Effector CD8-positive, alpha-beta T cell (primary cell): Measurements from ENCODE around the gene EIF2S3B.
A peak's percentile ranks its signal among the peaks of the same experiment; 100 is the strongest.
"Not testable (repeated sequence)": the region's sequence is repeated elsewhere in the genome, so short reads cannot be mapped to it uniquely, and the experiment has no call there.

Experiments
- DNase-seq: peaks from one replicate; lab custom pipeline; 2025; lab: John Stamatoyannopoulos, UW
- total RNA-seq, 4 experiments: gene quantifications; one replicate each; lab custom pipeline; 2026; lab: John Stamatoyannopoulos, UW

Gene EIF2S3B
- total RNA-seq, result 2.3 to 10.1 (median 4.4) reads per million in 4 experiments

DNA sequence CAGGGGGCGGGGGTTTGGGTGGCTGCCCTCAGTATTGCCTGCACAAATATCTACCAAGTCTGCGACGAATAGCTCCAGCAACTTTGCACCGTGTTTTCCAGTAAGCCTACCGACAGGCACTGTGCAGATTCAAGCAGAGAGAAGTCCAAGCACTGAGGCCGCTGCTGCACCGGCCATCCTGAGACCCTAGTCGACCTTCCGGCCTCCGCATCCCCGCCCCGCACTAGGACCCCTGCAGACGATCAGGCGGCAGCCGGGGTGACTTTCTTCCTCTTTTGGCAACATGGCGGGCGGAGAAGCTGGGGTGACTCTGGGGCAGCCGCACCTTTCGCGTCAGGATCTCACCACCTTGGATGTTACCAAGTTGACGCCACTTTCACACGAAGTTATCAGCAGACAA, at the start of gene EIF2S3B:
TSS of gene EIF2S3B (plus strand) at position 271 of the 400 bp plus-strand sequence. CDS start at position 284, 13 bp downstream.
- no peak for DNase-seq

- DNase-seq, result no peak
These were observed 48.8 kb upstream of the EIF2S3B start for GRCh38 chr12:10456856-10457255.

DNA sequence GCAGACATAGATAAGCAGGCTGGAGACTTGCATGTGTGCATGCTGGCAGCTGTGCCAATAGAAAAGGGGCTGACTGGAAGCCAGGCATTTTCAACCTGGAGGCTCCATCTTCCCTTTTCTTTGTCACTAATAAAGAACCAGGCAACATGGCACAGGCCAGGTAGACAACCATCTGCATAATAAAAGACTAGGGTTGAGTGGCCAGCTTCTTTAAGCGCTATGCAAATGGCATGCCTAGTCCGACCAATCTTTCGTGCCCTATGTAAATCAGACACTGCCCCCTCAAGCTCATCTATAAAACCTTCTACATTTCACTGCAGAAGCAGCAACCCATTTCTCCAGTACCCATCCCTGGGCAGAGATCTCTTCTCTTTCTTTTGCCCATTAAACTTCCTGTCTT, 47.9 kb upstream of the EIF2S3B start:
- no peak for DNase-seq

- DNase-seq, result no peak
These were observed 39.4 kb upstream of the EIF2S3B start for GRCh38 chr12:10466311-10466710.

DNA sequence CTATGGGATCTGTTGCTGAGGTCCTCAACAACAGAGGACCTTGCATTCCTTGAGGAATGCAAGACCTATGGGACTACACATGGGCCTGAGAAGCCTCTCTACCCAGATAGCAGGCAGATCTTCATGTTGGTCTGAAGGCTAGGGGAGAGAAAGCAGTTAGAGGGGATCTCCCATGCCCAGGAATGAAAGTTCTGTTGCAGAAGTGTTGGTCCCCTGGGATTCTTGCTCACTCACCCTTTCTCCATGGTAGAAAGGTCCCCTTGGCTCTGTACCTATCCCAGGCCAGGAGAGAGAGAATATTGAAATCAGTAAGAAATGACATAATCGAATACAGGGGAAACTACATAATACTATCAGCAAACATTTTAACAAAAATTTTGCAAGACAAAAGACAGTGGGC, 36.0 kb upstream of the EIF2S3B start:
- no peak for DNase-seq

DNA sequence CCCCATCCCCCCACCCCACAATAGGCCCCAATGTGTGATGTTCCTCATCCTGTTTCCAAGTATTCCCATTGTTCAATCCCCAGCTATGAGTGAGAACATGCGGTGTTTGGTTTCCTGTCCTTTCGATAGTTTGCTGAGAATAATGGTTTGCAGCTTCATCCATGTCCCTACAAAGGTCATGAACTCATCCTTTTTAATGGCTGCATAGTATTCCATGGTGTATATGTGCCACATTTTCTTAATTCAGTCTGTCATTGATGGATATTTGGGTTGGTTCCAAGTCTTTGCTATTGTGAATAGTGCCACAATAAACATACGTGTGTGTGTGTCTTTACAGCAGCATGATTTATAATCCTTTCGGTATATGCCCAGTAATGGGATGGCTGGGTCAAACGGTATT, 32.9 kb upstream of the EIF2S3B start:
- DNase-seq, result not testable (repeated sequence)

- DNase-seq, result not testable (repeated sequence)
These were observed 23.8 kb upstream of the EIF2S3B start for GRCh38 chr12:10481901-10482300.

DNA sequence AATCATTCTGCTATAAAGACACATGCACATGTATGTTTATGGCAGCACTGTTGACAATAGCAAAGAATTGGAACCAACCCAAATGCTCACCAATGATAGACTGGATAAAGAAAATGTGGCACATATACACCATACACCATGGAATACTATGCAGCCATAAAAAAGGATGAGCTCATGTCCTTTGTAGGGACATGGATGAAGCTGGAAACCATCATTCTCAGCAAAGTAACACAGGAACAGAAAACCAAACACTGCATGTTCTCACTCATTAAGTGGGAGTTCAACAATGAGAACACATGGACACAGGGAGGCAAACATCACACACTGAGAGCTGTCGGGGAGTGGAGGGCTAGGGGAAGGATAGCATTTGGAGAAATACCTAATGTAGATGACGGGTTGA, 18.4 kb upstream of the EIF2S3B start:
- not testable (repeated sequence) for DNase-seq

DNA sequence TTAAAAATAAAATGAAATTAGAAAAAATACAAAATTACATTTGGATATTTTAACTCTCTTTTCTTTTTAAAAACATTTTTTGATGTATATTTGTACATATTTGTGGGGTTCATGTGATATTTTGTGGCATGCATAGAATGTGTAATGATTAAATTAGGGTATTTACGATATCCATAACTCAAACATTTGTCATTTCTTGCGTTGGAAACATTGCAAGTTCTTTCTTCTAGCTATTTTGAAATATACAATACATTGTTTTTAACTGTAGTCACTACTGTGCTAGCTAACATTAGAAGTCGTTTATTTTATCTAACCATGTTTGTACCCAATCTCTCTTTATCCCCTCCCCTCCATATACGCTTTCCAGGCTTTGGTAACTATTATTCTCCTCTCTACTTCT, 13.9 kb upstream of the EIF2S3B start:
- DNase-seq, result no peak

DNA sequence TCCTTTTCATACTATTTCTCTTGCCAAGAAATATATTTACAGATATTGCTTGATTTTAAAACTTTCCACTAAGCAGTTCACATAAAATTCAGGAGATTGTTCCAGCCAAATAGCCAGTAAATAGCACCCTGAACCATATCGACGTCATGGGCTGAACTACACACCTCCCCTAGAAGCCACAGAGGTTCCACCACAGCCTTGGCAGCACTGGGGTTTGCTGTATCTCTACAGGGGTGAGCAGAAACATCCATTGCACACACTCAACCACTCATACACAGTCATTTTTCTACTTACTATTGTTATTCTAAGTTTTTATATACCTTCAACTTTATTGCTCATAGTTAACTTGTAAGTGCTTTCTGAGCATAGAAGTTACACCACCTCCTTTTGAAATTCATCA, 8.1 kb upstream of the EIF2S3B start:
- DNase-seq, result peak; percentile 28

DNA sequence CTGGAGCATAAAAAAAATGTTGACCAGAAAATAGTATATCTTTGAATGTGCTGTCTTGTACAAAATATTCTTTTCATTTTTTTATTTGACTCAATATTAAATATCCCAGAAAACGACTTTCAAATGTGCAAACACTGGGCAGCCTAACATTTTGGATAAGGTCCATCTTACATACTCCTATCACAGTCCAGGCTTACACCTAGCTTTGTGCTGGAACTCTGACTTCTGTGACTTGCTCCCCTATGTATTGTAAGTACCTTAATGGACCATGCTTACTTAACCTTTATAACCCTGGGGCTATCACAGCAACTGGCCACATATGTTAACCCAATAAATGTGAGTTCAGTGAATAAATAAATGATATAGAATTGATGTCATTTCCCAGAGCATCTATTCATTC, 7.6 kb upstream of the EIF2S3B start:
- DNase-seq, result no peak

DNA sequence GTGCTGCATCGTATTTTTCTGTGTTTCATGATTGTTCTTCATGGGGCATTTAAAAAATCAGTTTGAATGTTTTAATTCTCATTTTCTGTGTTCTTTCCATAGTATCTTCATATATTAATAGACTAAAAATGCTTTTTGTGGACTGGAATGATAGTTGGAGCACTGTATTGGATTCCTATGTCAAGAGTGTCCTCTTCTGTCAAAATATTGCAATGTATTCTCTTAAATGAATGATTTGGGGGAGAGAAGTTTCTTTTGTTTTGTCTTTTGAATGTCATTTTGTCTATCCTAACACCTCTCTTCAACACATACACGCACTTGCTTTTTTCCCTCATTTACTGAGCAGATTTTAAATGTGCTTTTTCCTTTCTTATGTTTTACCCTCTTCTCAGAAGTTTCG, 4.7 kb upstream of the EIF2S3B start:
- no peak for DNase-seq

- no peak for DNase-seq
These were observed 2.2 kb upstream of the EIF2S3B start for GRCh38 chr12:10503460-10503859.

GRCh38 chr12:10511756-10512355, 6.2 kb downstream of the EIF2S3B start:
- no peak for DNase-seq

GRCh38 chr12:10512798-10513197, 7.1 kb downstream of the EIF2S3B start:
- DNase-seq, result no peak

DNA sequence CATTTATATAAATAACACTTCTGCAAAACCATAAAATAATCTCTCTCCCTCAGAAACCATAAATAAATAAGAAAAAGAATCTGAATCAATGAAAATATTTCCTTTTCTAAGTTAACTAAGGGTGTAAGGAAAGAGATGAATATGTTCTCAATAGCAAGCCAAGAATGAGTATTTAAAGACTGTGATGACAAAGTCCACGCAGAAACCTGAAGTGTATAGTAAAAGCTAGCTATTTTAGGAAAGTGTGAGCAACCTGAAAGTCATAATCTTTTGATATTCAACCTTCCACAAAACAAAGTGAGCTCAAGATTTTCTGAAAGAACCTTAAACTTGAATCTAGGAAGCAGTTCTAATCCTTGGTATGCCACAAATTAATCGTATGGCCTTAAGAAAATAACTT, 15.9 kb downstream of the EIF2S3B start:
- no peak for DNase-seq

GRCh38 chr12:10528174-10528953, 22.7 kb downstream of the EIF2S3B start:
- DNase-seq, result no peak

- no peak for DNase-seq
These were observed 23.9 kb downstream of the EIF2S3B start for GRCh38 chr12:10529603-10530002.

DNA sequence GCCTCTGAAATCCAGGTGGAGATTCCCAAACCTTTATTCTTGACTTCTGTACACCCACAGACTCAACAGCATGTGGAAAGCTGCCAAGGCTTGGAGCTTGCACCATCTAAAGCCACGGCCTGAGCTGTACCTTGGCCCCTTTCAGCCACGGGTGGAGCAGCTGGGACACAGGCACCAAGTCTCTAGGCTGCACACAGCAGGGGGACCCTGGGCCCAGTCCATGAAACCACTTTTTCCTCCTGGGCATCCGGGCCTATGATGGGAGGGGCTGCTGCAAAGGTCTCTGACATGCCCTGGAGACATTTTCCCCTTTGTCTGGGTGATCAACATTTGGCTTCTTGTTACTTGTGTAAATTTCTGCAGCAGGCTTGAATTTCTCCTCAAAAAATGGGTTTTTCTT, 32.0 kb downstream of the EIF2S3B start:
- no peak for DNase-seq

DNA sequence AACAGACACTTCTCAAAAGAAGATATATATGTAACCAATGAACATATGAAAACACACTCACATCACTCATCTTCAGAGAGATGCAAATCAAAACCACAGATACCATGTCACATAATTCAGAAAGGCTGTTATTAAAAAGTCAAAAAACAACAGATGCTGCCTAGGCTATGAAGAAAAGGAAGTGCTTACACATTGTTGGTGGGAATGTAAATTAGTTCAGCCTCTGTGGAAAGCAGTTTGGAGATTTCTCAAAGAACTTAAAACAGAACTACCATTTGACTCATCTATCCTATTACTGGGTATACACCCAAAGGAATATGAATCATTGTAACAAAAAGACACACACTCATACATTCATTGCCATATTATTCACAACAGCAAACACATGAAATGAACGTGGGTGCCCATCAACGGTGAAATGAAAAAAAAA, 35.1 kb downstream of the EIF2S3B start:
- DNase-seq, result no peak

DNA sequence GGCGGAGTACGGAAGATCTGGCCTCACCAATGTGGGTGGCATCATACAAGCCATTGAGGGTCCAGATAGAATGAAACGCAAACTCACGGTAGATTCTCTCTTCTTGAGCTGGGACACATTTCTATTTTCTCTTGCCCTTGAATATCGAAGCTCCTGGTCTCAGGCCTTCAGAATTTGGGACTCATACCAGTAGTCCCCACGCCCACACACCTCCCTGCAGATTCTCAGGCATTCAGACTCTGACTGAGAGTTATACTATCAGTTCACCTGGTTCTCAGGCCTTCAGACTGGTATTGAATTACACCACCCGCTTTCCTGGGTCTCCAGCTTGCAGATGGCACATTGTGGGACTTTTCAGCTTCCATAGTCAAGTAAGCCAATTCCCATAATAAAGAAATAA, 37.8 kb downstream of the EIF2S3B start:
- no peak for DNase-seq

GRCh38 chr12:10551375-10551774, 45.7 kb downstream of the EIF2S3B start:
- DNase-seq, result no peak

DNA sequence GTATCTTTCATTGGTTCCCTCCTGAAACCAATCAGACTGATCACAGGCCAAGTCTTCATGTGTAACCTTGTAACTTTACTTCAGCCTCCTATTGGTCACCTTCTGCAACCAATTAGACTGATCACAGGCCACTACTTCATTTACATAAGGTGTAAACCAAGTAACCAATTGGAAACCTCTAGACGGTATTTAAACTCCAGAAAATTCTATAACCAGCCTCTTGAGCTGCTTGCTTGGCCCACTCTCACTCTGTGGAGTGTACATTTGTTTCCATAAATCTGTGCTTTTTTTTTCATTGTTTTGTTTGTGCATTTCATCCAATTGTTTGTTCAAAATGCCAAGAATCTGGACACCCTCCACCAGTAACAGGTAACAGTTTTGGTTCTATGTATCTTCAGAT, 47.5 kb downstream of the EIF2S3B start:
- DNase-seq, result no peak
